HCT116 (cell line): ENCODE data around the gene TARM1. TPM values are rescaled to one million over a fixed set of nuclear protein-coding genes. Genes with fewer than 3 reads are reported as not detected.
"Not testable (repeated sequence)": the region's sequence is repeated elsewhere in the genome, so short reads cannot be mapped to it uniquely, and the experiment has no call there.

Source experiments
- ATAC-seq: fragments of 200-7000 bp; cut with Tn5 transposase; 2 replicates; pipeline ENCODE4 v1.9.1; 2020; ENCODE audit warnings: mild to moderate bottlenecking, moderate library complexity
- BruUV-seq: library from RNA; stranded (reverse); fragments of 400-500 nt; replicated peaks from 2 replicates; lab custom pipeline; 2021; lab: Mats Ljungman, UMichigan
- CTCF ChIA-PET: fragments of 300-600 bp; sonication (Branson Sonifier 250); formaldehyde crosslinking; loops from one replicate; lab custom pipeline; 2021; ENCODE audit warnings: antibody characterized with exemption; lab: Charles Lee
- POLR2A ChIA-PET: fragments of 300-600, 350-600 bp; sonication (Branson Sonifier 250); formaldehyde crosslinking; loops from one replicate; lab custom pipeline; 2021; ENCODE audit warnings: antibody characterized with exemption; lab: Charles Lee
- RAD21 ChIA-PET, 2 experiments: fragments of 300-600 bp; sonication (Branson Sonifier 250); formaldehyde crosslinking; loops; one replicate each; lab custom pipeline; 2023; ENCODE audit warnings: low total read pairs in 2 of 2; ENCODE audit not compliant: uncharacterized antibody in 2 of 2, unreplicated experiment in 2 of 2, low non-redundant PET in 1 of 2; lab: Charles Lee
- DNase-seq: peaks from one replicate; pipeline ENCODE4 v3.0.0-alpha.2; 2010; ENCODE audit warnings: low read depth, low spot score
- H2AFZ ChIP-seq: fragments of 200-600 bp; shearing (Covaris generic), sonication (generic); 2 replicates; pipeline ENCODE4 v1.6.1; 2017; ENCODE audit warnings: low read depth, mixed run types, mixed read lengths, antibody characterized with exemption, low read length; ENCODE audit not compliant: poor library complexity, severe bottlenecking
- H3K27ac ChIP-seq: 2 replicates; pipeline ENCODE4 v1.5.1; 2012; ENCODE audit warnings: low read depth, low read length
- H3K27me3 ChIP-seq: fragments of 200-600 bp; sonication (generic); 2 replicates; pipeline ENCODE4 v1.6.1; 2016; ENCODE audit warnings: mixed run types, low read length, mixed read lengths; ENCODE audit not compliant: insufficient read depth
- H3K36me3 ChIP-seq, 2 experiments: fragments of 200-500 bp in 1 of 2; fragments of 200-600 bp in 1 of 2; sonication (Bioruptor generic) in 1 of 2; sonication (generic) in 1 of 2; 2 replicates each; pipeline versions ENCODE4 v1.5.1 to v1.6.1; 2014 to 2016; ENCODE audit warnings: low read length in 2 of 2, inconsistent platforms in 1 of 2, mixed read lengths in 1 of 2, mixed run types in 1 of 2; ENCODE audit not compliant: insufficient read depth in 2 of 2, control insufficient read depth in 1 of 2
- H3K4me1 ChIP-seq, 2 experiments: fragments of 200-600 bp in 1 of 2; sonication (generic) in 1 of 2; 2 replicates each; pipeline versions ENCODE4 v1.5.1 to v1.6.1; 2012 to 2017; ENCODE audit warnings: low read length in 2 of 2, inconsistent platforms in 1 of 2, mild to moderate bottlenecking in 1 of 2, mixed read lengths in 1 of 2, mixed run types in 1 of 2, moderate library complexity in 1 of 2; ENCODE audit not compliant: insufficient read depth in 2 of 2, control insufficient read depth in 1 of 2
- H3K4me2 ChIP-seq: fragments of 200-600 bp; sonication (generic); 2 replicates; pipeline ENCODE4 v1.6.1; 2017; ENCODE audit warnings: mixed run types, low read length, mixed read lengths
- H3K4me3 ChIP-seq, 2 experiments: fragments of 200-600 bp in 1 of 2; sonication (generic) in 1 of 2; replicated peaks in 1 of 2; 2 replicates each; pipeline ENCODE4 v1.5.1; 2011 to 2016; ENCODE audit warnings: low read length in 2 of 2, control low read depth in 1 of 2, low read depth in 1 of 2, mild to moderate bottlenecking in 1 of 2, mixed read lengths in 1 of 2, mixed run types in 1 of 2
- H3K79me2 ChIP-seq: fragments of 200-600 bp; sonication (generic); 2 replicates; pipeline ENCODE4 v1.6.1; 2017; ENCODE audit warnings: mild to moderate bottlenecking, mixed run types, low read length, moderate library complexity, mixed read lengths; ENCODE audit not compliant: insufficient read depth
- H3K9ac ChIP-seq: fragments of 200-600 bp; sonication (generic); 2 replicates; pipeline ENCODE4 v1.6.1; 2016; ENCODE audit warnings: low read length, mixed read lengths
- H3K9me2 ChIP-seq: fragments of 200-600 bp; sonication (generic), shearing (Covaris generic); 2 replicates; pipeline ENCODE4 v1.6.1; 2017; ENCODE audit warnings: mixed run types, mild to moderate bottlenecking, moderate library complexity; ENCODE audit not compliant: insufficient read depth
- H3K9me3 ChIP-seq, 2 experiments: fragments of 200-500 bp in 1 of 2; fragments of 200-600 bp in 1 of 2; sonication (Bioruptor generic) in 1 of 2; sonication (generic) in 1 of 2; 2 replicates each; pipeline ENCODE4 v1.6.1; 2014 to 2017; ENCODE audit warnings: low read length in 2 of 2, mixed read lengths in 2 of 2, inconsistent platforms in 1 of 2, low read depth in 1 of 2, mild to moderate bottlenecking in 1 of 2, mixed run types in 1 of 2, moderate library complexity in 1 of 2; ENCODE audit not compliant: control insufficient read depth in 1 of 2, insufficient read depth in 1 of 2
- H4K20me1 ChIP-seq: fragments of 200-600 bp; sonication (generic), shearing (Covaris generic); 2 replicates; pipeline ENCODE4 v1.6.1; 2017; ENCODE audit warnings: mixed run types, mild to moderate bottlenecking, moderate library complexity; ENCODE audit not compliant: insufficient read depth
- CBX3 ChIP-seq: IDR thresholded peaks from 2 replicates; pipeline ENCODE4 v1.6.1; 2012; ENCODE audit warnings: low read depth
- CEBPB ChIP-seq: IDR thresholded peaks from 2 replicates; pipeline ENCODE4 v1.6.1; 2012; ENCODE audit warnings: low read depth
- EGR1 ChIP-seq: IDR thresholded peaks from 2 replicates; pipeline ENCODE4 v1.6.1; 2012; ENCODE audit warnings: low read depth
- EZH2 ChIP-seq: fragments of 200-600 bp; sonication (generic); IDR thresholded peaks from 2 replicates; pipeline ENCODE4 v1.6.1; 2017; ENCODE audit warnings: antibody characterized with exemption, mixed run types
- POLR2A ChIP-seq: IDR thresholded peaks from 2 replicates; pipeline ENCODE4 v1.7.0; 2011; ENCODE audit warnings: borderline replicate concordance; ENCODE audit not compliant: insufficient read depth, insufficient read length; ENCODE audit errors: extremely low read depth
- POLR2AphosphoS5 ChIP-seq: IDR thresholded peaks from 2 replicates; pipeline ENCODE4 v1.6.1; 2011; ENCODE audit warnings: mild to moderate bottlenecking, low read depth, low read length, moderate library complexity
- RAD21 ChIP-seq: IDR thresholded peaks from 2 replicates; pipeline ENCODE4 v1.6.1; 2012; ENCODE audit warnings: low read depth, mild to moderate bottlenecking
- SIN3A ChIP-seq: IDR thresholded peaks from 2 replicates; pipeline ENCODE4 v1.6.1; 2012; ENCODE audit warnings: low read depth
- SP1 ChIP-seq: IDR thresholded peaks from 2 replicates; pipeline ENCODE4 v1.6.1; 2012; ENCODE audit warnings: low read depth
- SRF ChIP-seq: IDR thresholded peaks from 2 replicates; pipeline ENCODE4 v1.6.1; 2012; ENCODE audit warnings: low read depth
- TCF7L2 ChIP-seq: IDR thresholded peaks from 2 replicates; pipeline ENCODE4 v1.7.0; 2011; ENCODE audit warnings: borderline replicate concordance, inconsistent platforms; ENCODE audit not compliant: insufficient read depth, insufficient read length; ENCODE audit errors: extremely low read depth
- YY1 ChIP-seq: IDR thresholded peaks from 2 replicates; pipeline ENCODE4 v1.6.1; 2011; ENCODE audit warnings: low read length, low read depth, moderate library complexity, mild to moderate bottlenecking; ENCODE audit not compliant: insufficient replicate concordance; ENCODE audit errors: extremely low read depth
- ZFX ChIP-seq: fragments of 450-650 bp; IDR thresholded peaks from 2 replicates; pipeline ENCODE4 v1.6.1; 2017
- intact Hi-C: fragments of 100-400 bp; cut with micrococcal nuclease; formaldehyde crosslinking; loops from 2 replicates; pipeline ENCODE4 v1.10.0; 2022
- total RNA-seq: library from RNA; stranded (reverse); gene quantifications from one replicate; pipeline ENCODE4 v1.2.1, GENCODE V29; 2021; ENCODE audit not compliant: unreplicated experiment
- TF ChIP-seq, protein P1 (sequence below): IDR thresholded peaks from 2 replicates; pipeline ENCODE4 v1.6.1; 2012; ENCODE audit warnings: low read depth
- TF ChIP-seq, protein P2 (sequence below): IDR thresholded peaks from 2 replicates; pipeline ENCODE4 v1.6.1; 2012

TARM1 gene
- total RNA-seq, 1 experiment from 2014 or later = not detected

DNA sequence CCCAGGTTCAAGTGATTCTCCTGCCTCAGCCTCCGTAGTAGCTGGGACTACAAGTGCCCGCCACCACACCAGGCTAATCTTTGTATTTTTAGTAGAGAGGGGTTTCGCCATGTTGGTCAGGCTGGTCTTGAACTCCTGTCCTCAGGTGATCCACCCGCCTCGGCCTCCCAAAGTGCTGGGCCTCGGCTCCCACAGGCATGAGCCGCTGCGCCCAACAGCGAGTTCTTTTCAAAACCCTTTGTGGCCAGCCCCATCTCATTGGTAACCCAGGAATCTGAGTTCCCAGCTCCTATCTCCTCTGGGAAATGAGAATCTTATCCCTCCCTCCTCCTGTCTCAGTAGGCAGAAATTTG is 18.7 kb upstream of the TARM1 start:
- DNase-seq, BruUV-seq, H3K4me3 ChIP-seq, H3K9ac ChIP-seq, H3K9me2 ChIP-seq, ATAC-seq, H3K27me3 ChIP-seq, H3K4me2 ChIP-seq, H3K9me3 ChIP-seq, H3K27ac ChIP-seq, H2AFZ ChIP-seq, H4K20me1 ChIP-seq, POLR2A ChIA-PET, RAD21 ChIA-PET, H3K36me3 ChIP-seq, CTCF ChIA-PET: not testable (repeated sequence)
- peaks cover 22% of the 10 kb centered on the region for H3K79me2 ChIP-seq
- H3K4me1 ChIP-seq = peaks cover 7 to 25% of the 10 kb centered on the region in 2 experiments; a peak in 3 of 4 replicates
- intact Hi-C loops = loop anchor here (10.0 kb wide), 1 partner anchor 295 kb away; no protein-coding TSS in a partner anchor

DNA sequence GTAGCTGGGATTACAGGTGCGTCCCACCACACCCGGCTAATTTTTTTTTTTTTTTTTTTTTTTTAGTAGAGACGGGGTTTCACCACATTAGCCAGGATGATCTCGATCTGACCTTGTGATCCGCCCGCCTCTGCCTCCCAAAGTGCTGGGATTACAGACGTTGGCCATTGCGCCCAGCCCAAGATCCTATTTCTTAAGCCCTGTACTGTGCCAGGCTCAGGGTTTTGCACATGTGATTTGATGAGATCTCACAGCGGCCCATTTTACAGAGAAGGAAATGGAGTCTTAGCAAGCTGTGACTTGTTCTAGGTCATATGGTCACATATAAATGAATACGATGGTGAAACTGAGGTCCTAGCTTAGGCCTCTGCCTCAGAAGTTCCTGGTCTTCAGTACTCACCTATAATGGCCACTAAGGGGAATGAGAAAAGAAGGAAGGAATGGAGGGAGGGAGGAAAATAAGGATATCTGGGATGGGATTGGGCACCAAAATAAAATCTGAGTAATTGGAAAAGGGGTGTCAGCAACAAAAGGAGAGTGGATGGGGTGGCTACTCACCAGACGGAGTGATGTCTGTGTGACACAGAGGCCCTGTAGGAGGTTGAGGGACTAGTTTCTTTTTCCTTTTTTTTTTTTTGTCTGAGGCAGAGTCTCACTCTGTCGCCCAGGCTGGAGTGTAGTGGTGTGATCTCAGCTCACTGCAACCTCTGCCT is 18.2 kb upstream of the TARM1 start:
- peaks cover 7 to 25% of the 10 kb centered on the region in 2 experiments; a peak in 3 of 4 replicates for H3K4me1 ChIP-seq
- CTCF ChIA-PET = interaction anchor here (1.4 kb wide), 1 partner anchor 307 kb away, joined by 4 read pairs; no protein-coding TSS in a partner anchor
- no TSS peak for BruUV-seq
- no peak overlapping the region for H2AFZ ChIP-seq
- peaks cover 17% of the 10 kb centered on the region for H3K79me2 ChIP-seq
- RAD21 ChIA-PET = no interaction called here
- DNase-seq = no peak
- no peak overlapping the region for H3K9ac ChIP-seq
- H3K4me3 ChIP-seq = no peak overlapping the region
- no peak for ATAC-seq
- POLR2A ChIA-PET = no interaction called here
- H4K20me1 ChIP-seq = no peaks in the 10 kb centered on the region
- no peaks in the 10 kb centered on the region for H3K9me3 ChIP-seq
- intact Hi-C loops = loop anchor here (10.0 kb wide), 1 partner anchor 295 kb away; no protein-coding TSS in a partner anchor
- 0 out of 4 replicates have a peak, but pooled peaks cover 0 to 2% of the 10 kb centered on the region in 2 experiments for H3K36me3 ChIP-seq
- H3K4me2 ChIP-seq = no peak overlapping the region
- no peaks in the 10 kb centered on the region for H3K9me2 ChIP-seq
- no peaks in the 10 kb centered on the region for H3K27me3 ChIP-seq
- no peak overlapping the region for H3K27ac ChIP-seq
- TF ChIP-seq, protein P1, sequence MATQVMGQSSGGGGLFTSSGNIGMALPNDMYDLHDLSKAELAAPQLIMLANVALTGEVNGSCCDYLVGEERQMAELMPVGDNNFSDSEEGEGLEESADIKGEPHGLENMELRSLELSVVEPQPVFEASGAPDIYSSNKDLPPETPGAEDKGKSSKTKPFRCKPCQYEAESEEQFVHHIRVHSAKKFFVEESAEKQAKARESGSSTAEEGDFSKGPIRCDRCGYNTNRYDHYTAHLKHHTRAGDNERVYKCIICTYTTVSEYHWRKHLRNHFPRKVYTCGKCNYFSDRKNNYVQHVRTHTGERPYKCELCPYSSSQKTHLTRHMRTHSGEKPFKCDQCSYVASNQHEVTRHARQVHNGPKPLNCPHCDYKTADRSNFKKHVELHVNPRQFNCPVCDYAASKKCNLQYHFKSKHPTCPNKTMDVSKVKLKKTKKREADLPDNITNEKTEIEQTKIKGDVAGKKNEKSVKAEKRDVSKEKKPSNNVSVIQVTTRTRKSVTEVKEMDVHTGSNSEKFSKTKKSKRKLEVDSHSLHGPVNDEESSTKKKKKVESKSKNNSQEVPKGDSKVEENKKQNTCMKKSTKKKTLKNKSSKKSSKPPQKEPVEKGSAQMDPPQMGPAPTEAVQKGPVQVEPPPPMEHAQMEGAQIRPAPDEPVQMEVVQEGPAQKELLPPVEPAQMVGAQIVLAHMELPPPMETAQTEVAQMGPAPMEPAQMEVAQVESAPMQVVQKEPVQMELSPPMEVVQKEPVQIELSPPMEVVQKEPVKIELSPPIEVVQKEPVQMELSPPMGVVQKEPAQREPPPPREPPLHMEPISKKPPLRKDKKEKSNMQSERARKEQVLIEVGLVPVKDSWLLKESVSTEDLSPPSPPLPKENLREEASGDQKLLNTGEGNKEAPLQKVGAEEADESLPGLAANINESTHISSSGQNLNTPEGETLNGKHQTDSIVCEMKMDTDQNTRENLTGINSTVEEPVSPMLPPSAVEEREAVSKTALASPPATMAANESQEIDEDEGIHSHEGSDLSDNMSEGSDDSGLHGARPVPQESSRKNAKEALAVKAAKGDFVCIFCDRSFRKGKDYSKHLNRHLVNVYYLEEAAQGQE = no peak
- TF ChIP-seq TCF7L2 = no peak
- TF ChIP-seq SP1 = no peak
- no peak for TF ChIP-seq CEBPB
- TF ChIP-seq, protein P2, sequence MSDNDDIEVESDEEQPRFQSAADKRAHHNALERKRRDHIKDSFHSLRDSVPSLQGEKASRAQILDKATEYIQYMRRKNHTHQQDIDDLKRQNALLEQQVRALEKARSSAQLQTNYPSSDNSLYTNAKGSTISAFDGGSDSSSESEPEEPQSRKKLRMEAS = no peak
- TF ChIP-seq EZH2 = no peak
- TF ChIP-seq CBX3 = no peak
- TF ChIP-seq ZFX = no peak
- TF ChIP-seq EGR1 = no peak
- TF ChIP-seq RAD21 = no peak
- TF ChIP-seq SRF = no peak
- no peak for TF ChIP-seq POLR2AphosphoS5
- no peak for TF ChIP-seq POLR2A
- TF ChIP-seq YY1 = no peak
- no peak for TF ChIP-seq SIN3A
